Fibroblast of lung (primary cell): ENCODE measurements around the gene NUDT12. TPM values are rescaled to one million over a fixed set of nuclear protein-coding genes. Genes with fewer than 3 reads are reported as not detected.

ENCODE experiments used
- DNase-seq, 2 donors: peaks; one replicate each; pipeline versions ENCODE4 v3.0.0 to v3.0.0-alpha.2; 2010; ENCODE audit warnings: low read depth in 2 of 2
- H2AFZ ChIP-seq: 2 replicates; pipeline ENCODE4 v1.5.1; 2012; ENCODE audit warnings: low read length, control low read depth, inconsistent platforms
- H3K27ac ChIP-seq: 2 replicates; pipeline ENCODE4 v1.5.1; 2011; ENCODE audit warnings: low read length, control low read depth; ENCODE audit not compliant: insufficient read depth
- H3K27me3 ChIP-seq: 2 replicates; pipeline ENCODE4 v1.5.1; 2011; ENCODE audit warnings: mild to moderate bottlenecking, low read length; ENCODE audit not compliant: control insufficient read depth, insufficient read depth
- H3K36me3 ChIP-seq: 2 replicates; pipeline ENCODE4 v1.5.1; 2011; ENCODE audit warnings: low read length; ENCODE audit not compliant: control insufficient read depth, insufficient read depth
- H3K4me1 ChIP-seq: 2 replicates; pipeline ENCODE4 v1.5.1; 2011; ENCODE audit warnings: low read length; ENCODE audit not compliant: control insufficient read depth, insufficient read depth; ENCODE audit errors: extremely low read depth
- H3K4me2 ChIP-seq: 2 replicates; pipeline ENCODE4 v1.5.1; 2011; ENCODE audit warnings: low read length, control low read depth; ENCODE audit not compliant: insufficient read depth; ENCODE audit errors: extremely low read depth
- H3K4me3 ChIP-seq, 4 experiments: fragments of 200-600 bp in 1 of 4; sonication (generic) in 1 of 4; replicated peaks in 1 of 4; 2 replicates each; pipeline ENCODE4 v1.5.1; 2011 to 2016; ENCODE audit warnings: low read length in 4 of 4, low read depth in 3 of 4, mild to moderate bottlenecking in 3 of 4, control low read depth in 2 of 4, inconsistent platforms in 1 of 4, mixed read lengths in 1 of 4; ENCODE audit not compliant: insufficient read depth in 1 of 4; ENCODE audit errors: control extremely low read depth in 1 of 4
- H3K79me2 ChIP-seq: 2 replicates; pipeline ENCODE4 v1.5.1; 2012; ENCODE audit warnings: mild to moderate bottlenecking, low read length, inconsistent platforms; ENCODE audit not compliant: control insufficient read depth, insufficient read depth
- H3K9ac ChIP-seq: 2 replicates; pipeline ENCODE4 v1.5.1; 2011; ENCODE audit warnings: mild to moderate bottlenecking, low read length, control low read depth; ENCODE audit not compliant: insufficient read depth
- H3K9me3 ChIP-seq: 2 replicates; pipeline ENCODE4 v1.5.1; 2012; ENCODE audit warnings: low read depth, low read length; ENCODE audit not compliant: control insufficient read depth, insufficient read depth
- H4K20me1 ChIP-seq: 2 replicates; pipeline ENCODE4 v1.5.1; 2011; ENCODE audit warnings: low read length; ENCODE audit not compliant: control insufficient read depth, insufficient read depth; ENCODE audit errors: extremely low read depth
- CTCF ChIP-seq, 2 donors: IDR thresholded peaks in 1 of 2; conservative IDR thresholded peaks in 1 of 2; 1 replicate in 1 of 2; 2 replicates in 1 of 2; pipeline ENCODE4 v1.5.1; 2011 to 2012; ENCODE audit warnings: low read length in 2 of 2, control low read depth in 1 of 2, inconsistent platforms in 1 of 2, low read depth in 1 of 2, mild to moderate bottlenecking in 1 of 2
- EZH2 ChIP-seq: IDR thresholded peaks from 2 replicates; pipeline ENCODE4 v1.5.1; 2012; ENCODE audit warnings: low read length, control low read depth, mild to moderate bottlenecking; ENCODE audit errors: missing control alignments
- polyA plus RNA-seq, 2 donors: library from polyadenylated mRNA; depleted of rRNA in 1 of 2; stranded (reverse) in 1 of 2; unstranded in 1 of 2; fragments of >200 nt; gene quantifications; 2 replicates each; pipeline ENCODE4 v1.2.1, GENCODE V29; 2011 to 2012; ENCODE audit warnings: missing spikeins in 1 of 2
- total RNA-seq: library from RNA; depleted of rRNA; stranded (reverse); fragments of >200 nt; gene quantifications from 2 replicates; pipeline ENCODE4 v1.2.1, GENCODE V29; 2014

Gene NUDT12
- total and polyA plus RNA-seq, 2 donors (not counting 1 experiment from before 2014, with no cell fraction given), result 8.8 to 15.4 TPM

GRCh38 chr5:103519550-103519949, 43.0 kb downstream of the NUDT12 start:
- H3K9me3 ChIP-seq, result no peaks in the 10 kb centered on the region
- no peak overlapping the region for H3K27ac ChIP-seq
- peak in 1 of 2 donors; percentile 1 for DNase-seq
- H3K4me2 ChIP-seq, result no peak overlapping the region
- H4K20me1 ChIP-seq, result no peaks in the 10 kb centered on the region
- no peaks in the 10 kb centered on the region for H3K36me3 ChIP-seq
- H3K79me2 ChIP-seq, result no peaks in the 10 kb centered on the region
- no peak overlapping the region for H3K9ac ChIP-seq
- H3K27me3 ChIP-seq, result no peaks in the 10 kb centered on the region
- H3K4me1 ChIP-seq, result no peaks in the 10 kb centered on the region
- no peak overlapping the region for H2AFZ ChIP-seq
- peak; percentile 25 to 28 for TF ChIP-seq CTCF (conservative IDR thresholded peaks at IDR 0.05 in 1 of 2, IDR thresholded peaks at IDR 0.05 in 1 of 2; ENCODE audit: low read depth in 1 of 2, low read length in 2 of 2)
- no peak for TF ChIP-seq EZH2
- no peak overlapping the region for H3K4me3 ChIP-seq

GRCh38 chr5:103514371-103514770, 48.2 kb downstream of the NUDT12 start:
- Histone ChIP-seq H2AFZ (no peak overlapping the region), H3K4me3 (no peak overlapping the region), H4K20me1 (no peaks in the 10 kb centered on the region), H3K9ac (no peak overlapping the region), H3K9me3 (no peaks in the 10 kb centered on the region), H3K27ac (no peak overlapping the region), H3K4me2 (no peak overlapping the region), H3K27me3 (no peaks in the 10 kb centered on the region), H3K79me2 (no peaks in the 10 kb centered on the region), H3K4me1 (no peaks in the 10 kb centered on the region), H3K36me3 (no peaks in the 10 kb centered on the region)
- DNase-seq, result no peak
- no peak for TF ChIP-seq CTCF (conservative IDR thresholded peaks at IDR 0.05 in 1 of 2, IDR thresholded peaks at IDR 0.05 in 1 of 2; ENCODE audit: low read depth in 1 of 2, low read length in 2 of 2)

GRCh38 chr5:103513701-103514100, 48.9 kb downstream of the NUDT12 start:
- Histone ChIP-seq H3K79me2 (no peaks in the 10 kb centered on the region), H4K20me1 (no peaks in the 10 kb centered on the region), H3K27ac (no peak overlapping the region), H3K4me2 (no peak overlapping the region), H2AFZ (no peak overlapping the region), H3K36me3 (no peaks in the 10 kb centered on the region), H3K4me3 (no peak overlapping the region), H3K9ac (no peak overlapping the region), H3K9me3 (no peaks in the 10 kb centered on the region), H3K4me1 (no peaks in the 10 kb centered on the region), H3K27me3 (no peaks in the 10 kb centered on the region)
- TF ChIP-seq CTCF (conservative IDR thresholded peaks at IDR 0.05 in 1 of 2, IDR thresholded peaks at IDR 0.05 in 1 of 2; ENCODE audit: low read depth in 1 of 2, low read length in 2 of 2), result no peak
- no peak for TF ChIP-seq EZH2
- no peak for DNase-seq
